HepG2 (cell line): ENCODE measurements around the gene RGS14. TPM values are rescaled to one million over a fixed set of nuclear protein-coding genes. Genes with fewer than 3 reads are reported as not detected.
A peak's percentile ranks its signal among the peaks of the same experiment; 100 is the strongest.

Experiments
- FOXK2 ChIP-seq: fragments of 450-650 bp; IDR thresholded peaks from 2 replicates; pipeline ENCODE4 v1.6.1; 2016
- GABPB1 ChIP-seq: IDR thresholded peaks from 2 replicates; pipeline ENCODE4 v1.6.1; 2016; ENCODE audit warnings: mild to moderate bottlenecking, missing genetic modification reagents, moderate library complexity, missing compliant biosample characterization
- KDM2A ChIP-seq: sonication (generic); formaldehyde crosslinking; IDR thresholded peaks from 2 replicates; pipeline ENCODE4 v1.4.0; 2020; ENCODE audit warnings: low read depth, missing genetic modification reagents, borderline replicate concordance
- KDM5A ChIP-seq: fragments of 200-600 bp; sonication (generic); IDR thresholded peaks from 2 replicates; pipeline ENCODE4 v1.7.0; 2018; ENCODE audit warnings: antibody characterized with exemption, mild to moderate bottlenecking, low read length, borderline replicate concordance
- MEIS1 ChIP-seq: sonication (generic); formaldehyde crosslinking; IDR thresholded peaks from 2 replicates; pipeline ENCODE4 v1.9.0; 2021; ENCODE audit warnings: mild to moderate bottlenecking, missing genetic modification reagents, moderate library complexity, borderline replicate concordance
- MXI1 ChIP-seq: IDR thresholded peaks from 3 replicates; pipeline ENCODE4 v1.6.1; 2012; ENCODE audit warnings: low read depth, low read length, inconsistent platforms, borderline replicate concordance
- SALL1 ChIP-seq: sonication (generic); formaldehyde crosslinking; IDR thresholded peaks from 2 replicates; pipeline ENCODE4 v1.8.0; 2022; ENCODE audit warnings: mild to moderate bottlenecking, missing genetic modification reagents
- SOX13 ChIP-seq, 3 experiments: fragments of 450-650 bp in 1 of 3; sonication (generic) in 1 of 3; formaldehyde crosslinking in 1 of 3; IDR thresholded peaks in 2 of 3; conservative IDR thresholded peaks in 1 of 3; 2 replicates each; pipeline versions ENCODE4 v1.5.0 to v1.6.1; 2016 to 2020; ENCODE audit warnings: antibody characterized with exemption in 1 of 3, mild to moderate bottlenecking in 1 of 3, missing compliant biosample characterization in 1 of 3, missing genetic modification reagents in 1 of 3, moderate library complexity in 1 of 3
- TFDP2 ChIP-seq: sonication (generic); formaldehyde crosslinking; IDR thresholded peaks from 2 replicates; pipeline ENCODE4 v1.4.0; 2020; ENCODE audit warnings: missing genetic modification reagents
- TRIM24 ChIP-seq: sonication (generic); formaldehyde crosslinking; IDR thresholded peaks from 2 replicates; pipeline ENCODE4 v1.8.0; 2022; ENCODE audit warnings: mild to moderate bottlenecking, missing genetic modification reagents
- YEATS4 ChIP-seq: sonication (generic); formaldehyde crosslinking; IDR thresholded peaks from 2 replicates; pipeline ENCODE4 v1.4.0; 2020; ENCODE audit warnings: missing genetic modification reagents, borderline replicate concordance
- ZBTB2 ChIP-seq: sonication (generic); formaldehyde crosslinking; IDR thresholded peaks from 2 replicates; pipeline ENCODE4 v1.8.0; 2022; ENCODE audit warnings: low read depth, missing genetic modification reagents
- ZBTB7B ChIP-seq: sonication (generic); formaldehyde crosslinking; IDR thresholded peaks from 2 replicates; pipeline ENCODE4 v1.4.0; 2020; ENCODE audit warnings: missing genetic modification reagents
- ZFY ChIP-seq: sonication (generic); formaldehyde crosslinking; IDR thresholded peaks from 2 replicates; pipeline ENCODE4 v1.4.0; 2020; ENCODE audit warnings: missing genetic modification reagents
- ZMYM3 ChIP-seq: sonication (generic); formaldehyde crosslinking; IDR thresholded peaks from 2 replicates; pipeline ENCODE4 v1.5.1; 2020; ENCODE audit warnings: mild to moderate bottlenecking, missing genetic modification reagents
- ZNF263 ChIP-seq: sonication (generic); formaldehyde crosslinking; IDR thresholded peaks from 2 replicates; pipeline ENCODE4 v1.4.0; 2020; ENCODE audit warnings: missing genetic modification reagents
- ZNF431 ChIP-seq: sonication (generic); formaldehyde crosslinking; IDR thresholded peaks from 2 replicates; pipeline ENCODE4 v1.9.0; 2022; ENCODE audit warnings: missing genetic modification reagents, low read depth, mild to moderate bottlenecking, borderline replicate concordance
- ZNF768 ChIP-seq: sonication (generic); formaldehyde crosslinking; IDR thresholded peaks from 2 replicates; pipeline ENCODE4 v1.4.0; 2020; ENCODE audit warnings: missing genetic modification reagents
- ZNF792 ChIP-seq: IDR thresholded peaks from 2 replicates; pipeline ENCODE4 v1.6.1; 2016
- ZSCAN12 ChIP-seq: sonication (generic); formaldehyde crosslinking; IDR thresholded peaks from 2 replicates; pipeline ENCODE4 v1.9.0; 2021; ENCODE audit warnings: mild to moderate bottlenecking, missing genetic modification reagents
- polyA plus RNA-seq, 8 experiments: library from polyadenylated mRNA; depleted of rRNA in 3 of 8; stranded (reverse) in 7 of 8; unstranded in 1 of 8; fragments of >200 nt; fragmentation: Illumina TruSeq in 4 of 8; extraction: Trizol in 4 of 8; gene quantifications; 2 replicates each; pipeline versions ENCODE4 v1.2.1 to v1.2.3, GENCODE V29; 2011 to 2016; ENCODE audit warnings: low read depth in 4 of 8, missing spikeins in 1 of 8, mixed read lengths in 1 of 8; ENCODE audit not compliant: insufficient read depth in 1 of 8
- total RNA-seq, 5 experiments: library from RNA; depleted of rRNA; stranded (reverse); fragments of >200 nt; fragmentation: Illumina TruSeq; extraction: Trizol; gene quantifications; 2 replicates each; pipeline ENCODE4 v1.2.3, GENCODE V29; 2016; ENCODE audit warnings: low read depth in 1 of 5
- TF ChIP-seq, protein P1 (sequence below): IDR thresholded peaks from 2 replicates; pipeline ENCODE4 v1.6.1; 2018; ENCODE audit warnings: missing genetic modification reagents, mild to moderate bottlenecking, missing compliant biosample characterization
- TF ChIP-seq, protein P2 (sequence below), 2 experiments: fragments of 450-650 bp in 1 of 2; sonication (generic) in 1 of 2; formaldehyde crosslinking; IDR thresholded peaks; 2 replicates each; pipeline versions ENCODE4 v1.5.0 to v1.8.0; 2020 to 2022; ENCODE audit warnings: mild to moderate bottlenecking in 1 of 2, missing genetic modification reagents in 1 of 2
- TF ChIP-seq, protein P3 (sequence below): sonication (generic); formaldehyde crosslinking; IDR thresholded peaks from 2 replicates; pipeline ENCODE4 v1.5.1; 2020; ENCODE audit warnings: missing genetic modification reagents, mild to moderate bottlenecking, borderline replicate concordance

RGS14 gene
- total and polyA plus RNA-seq, 2 of the 13 experiments (the other 11 are each of a cell fraction or from before 2014, with no cell fraction given) = 11.1 to 17.2 TPM

DNA sequence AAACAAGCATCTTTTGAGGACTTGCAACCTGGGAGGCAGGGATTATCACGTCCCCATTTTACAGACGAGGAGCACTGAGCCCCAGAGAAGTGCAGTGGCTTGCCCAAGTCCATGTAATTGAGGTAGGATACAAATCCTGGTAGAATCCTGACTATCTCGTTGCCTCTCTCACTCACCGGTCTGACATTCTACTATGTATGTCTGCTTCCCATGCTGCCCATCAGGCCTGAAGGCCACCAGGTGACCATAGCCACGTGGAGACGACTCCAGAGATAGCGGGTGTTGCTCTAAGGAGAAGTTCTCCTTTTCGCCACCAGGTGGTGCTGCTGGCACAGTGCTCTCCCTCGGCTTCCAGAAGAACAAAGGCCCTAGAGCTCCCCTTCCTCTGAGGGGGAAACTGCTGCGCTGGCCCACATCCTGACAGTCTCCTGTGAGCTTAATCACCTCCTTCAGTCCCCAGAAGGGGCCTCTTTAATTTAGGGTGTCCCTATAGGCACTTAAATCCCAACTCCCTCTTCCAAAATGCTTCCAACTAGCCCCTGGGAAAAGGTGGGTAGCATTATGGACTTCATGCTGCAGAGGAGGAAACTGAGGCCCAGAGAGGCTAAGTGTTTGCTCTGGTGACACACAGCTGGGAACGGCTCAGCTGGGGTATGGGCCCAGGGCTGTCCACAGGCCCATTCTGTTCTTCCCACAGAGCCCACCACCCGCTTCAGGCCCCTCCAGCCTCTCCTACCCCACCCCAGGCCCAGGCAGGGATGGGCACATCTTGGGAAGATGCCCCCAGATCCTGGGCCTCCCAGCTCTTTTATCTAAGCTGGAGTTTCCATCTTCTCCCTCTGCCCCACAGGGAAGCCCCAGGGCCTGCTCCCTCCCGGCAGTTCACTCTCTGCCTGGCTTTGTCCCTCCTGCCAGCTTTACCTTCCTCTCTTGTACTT, 32.9 kb downstream of the RGS14 start (continued):
- TF ChIP-seq, protein P1, sequence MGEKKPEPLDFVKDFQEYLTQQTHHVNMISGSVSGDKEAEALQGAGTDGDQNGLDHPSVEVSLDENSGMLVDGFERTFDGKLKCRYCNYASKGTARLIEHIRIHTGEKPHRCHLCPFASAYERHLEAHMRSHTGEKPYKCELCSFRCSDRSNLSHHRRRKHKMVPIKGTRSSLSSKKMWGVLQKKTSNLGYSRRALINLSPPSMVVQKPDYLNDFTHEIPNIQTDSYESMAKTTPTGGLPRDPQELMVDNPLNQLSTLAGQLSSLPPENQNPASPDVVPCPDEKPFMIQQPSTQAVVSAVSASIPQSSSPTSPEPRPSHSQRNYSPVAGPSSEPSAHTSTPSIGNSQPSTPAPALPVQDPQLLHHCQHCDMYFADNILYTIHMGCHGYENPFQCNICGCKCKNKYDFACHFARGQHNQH (CRISPR knock-in tag) = 0 out of 2 replicates have a peak, but pooled peaks have one; percentile 32
- TF ChIP-seq ZNF768 (CRISPR knock-in tag) = peak; percentile 92
- no peak for TF ChIP-seq KDM5A
- peak; percentile 55; the same call in 1 of the 2 replicates for TF ChIP-seq ZNF263
- TF ChIP-seq ZMYM3 (CRISPR knock-in tag) = peak; percentile 87
- peak; percentile 73 for TF ChIP-seq KDM2A
- 0 out of 2 replicates have a peak, but pooled peaks have one; percentile 23 for TF ChIP-seq GABPB1 (CRISPR knock-in tag)
- peak; percentile 85; the same call in 1 of the 3 replicates for TF ChIP-seq MXI1
- no peak for TF ChIP-seq MEIS1 (CRISPR knock-in tag)
- TF ChIP-seq ZNF792 (CRISPR knock-in tag) = peak; percentile 83; the same call in 1 of the 2 replicates
- 0 out of 2 replicates have a peak, but pooled peaks have one; percentile 54 for TF ChIP-seq ZNF431 (CRISPR knock-in tag)
- TF ChIP-seq, protein P2, sequence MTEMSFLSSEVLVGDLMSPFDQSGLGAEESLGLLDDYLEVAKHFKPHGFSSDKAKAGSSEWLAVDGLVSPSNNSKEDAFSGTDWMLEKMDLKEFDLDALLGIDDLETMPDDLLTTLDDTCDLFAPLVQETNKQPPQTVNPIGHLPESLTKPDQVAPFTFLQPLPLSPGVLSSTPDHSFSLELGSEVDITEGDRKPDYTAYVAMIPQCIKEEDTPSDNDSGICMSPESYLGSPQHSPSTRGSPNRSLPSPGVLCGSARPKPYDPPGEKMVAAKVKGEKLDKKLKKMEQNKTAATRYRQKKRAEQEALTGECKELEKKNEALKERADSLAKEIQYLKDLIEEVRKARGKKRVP (CRISPR knock-in tag; IDR thresholded peaks at IDR 0.05) = no peak
- no peak for TF ChIP-seq ZSCAN12 (CRISPR knock-in tag)
- TF ChIP-seq TRIM24 = no peak
- peak; percentile 66 for TF ChIP-seq ZFY (CRISPR knock-in tag)
- TF ChIP-seq, protein P3, sequence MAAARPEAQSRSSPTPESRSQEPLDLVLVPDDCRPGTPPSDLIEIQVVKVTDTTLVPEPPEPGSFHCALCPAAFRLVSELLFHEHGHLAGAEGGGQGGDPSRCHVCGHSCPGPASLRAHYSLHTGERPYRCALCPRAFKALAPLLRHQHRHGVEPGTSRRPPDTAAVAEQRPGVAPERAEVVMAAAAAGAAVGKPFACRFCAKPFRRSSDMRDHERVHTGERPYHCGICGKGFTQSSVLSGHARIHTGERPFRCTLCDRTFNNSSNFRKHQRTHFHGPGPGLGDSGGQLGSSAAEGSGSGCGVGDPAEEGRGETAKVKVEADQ (CRISPR knock-in tag) = no peak
- 0 out of 2 replicates have a peak, but pooled peaks have one; percentile 29 for TF ChIP-seq TFDP2 (CRISPR knock-in tag)
- TF ChIP-seq FOXK2 = no peak
- TF ChIP-seq SOX13 (IDR thresholded peaks at IDR 0.05) = no peak
- peak in 1 of 2 experiments; percentile 26; a peak in 1 of 4 replicates for TF ChIP-seq SOX13 (CRISPR knock-in tag; conservative IDR thresholded peaks at IDR 0.05 in 1 of 2, IDR thresholded peaks at IDR 0.05 in 1 of 2)
- TF ChIP-seq ZBTB2 (CRISPR knock-in tag) = no peak
- TF ChIP-seq YEATS4 (CRISPR knock-in tag) = peak; percentile 29; the same call in 1 of the 2 replicates
- TF ChIP-seq SALL1 (CRISPR knock-in tag) = peak; percentile 56
- peak; percentile 53; the same call in 1 of the 2 replicates for TF ChIP-seq ZBTB7B (CRISPR knock-in tag)
